ENCODE results near the gene MEX3D.

DNA sequence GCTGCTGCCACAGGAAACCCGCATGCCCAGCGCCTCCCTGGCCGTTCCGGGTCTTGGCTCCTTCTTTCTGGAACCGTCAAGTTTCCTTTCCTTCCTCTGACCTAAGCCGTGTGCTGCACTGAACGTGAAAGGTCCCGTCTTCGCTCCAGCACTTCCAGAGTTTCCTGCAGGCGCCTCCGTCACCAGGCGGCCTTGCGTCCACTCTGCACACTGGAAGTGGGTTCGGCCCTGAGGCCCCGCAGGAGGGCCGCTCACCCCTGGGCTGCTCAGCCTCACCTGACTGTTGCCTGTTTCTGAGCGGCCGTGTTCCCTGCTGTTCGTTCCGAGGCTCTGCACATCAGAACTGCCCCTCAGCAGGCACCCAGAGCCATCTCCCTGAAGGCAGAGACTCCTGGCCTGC is 12.3 kb upstream of the MEX3D start:
- TF ChIP-seq, protein P1, sequence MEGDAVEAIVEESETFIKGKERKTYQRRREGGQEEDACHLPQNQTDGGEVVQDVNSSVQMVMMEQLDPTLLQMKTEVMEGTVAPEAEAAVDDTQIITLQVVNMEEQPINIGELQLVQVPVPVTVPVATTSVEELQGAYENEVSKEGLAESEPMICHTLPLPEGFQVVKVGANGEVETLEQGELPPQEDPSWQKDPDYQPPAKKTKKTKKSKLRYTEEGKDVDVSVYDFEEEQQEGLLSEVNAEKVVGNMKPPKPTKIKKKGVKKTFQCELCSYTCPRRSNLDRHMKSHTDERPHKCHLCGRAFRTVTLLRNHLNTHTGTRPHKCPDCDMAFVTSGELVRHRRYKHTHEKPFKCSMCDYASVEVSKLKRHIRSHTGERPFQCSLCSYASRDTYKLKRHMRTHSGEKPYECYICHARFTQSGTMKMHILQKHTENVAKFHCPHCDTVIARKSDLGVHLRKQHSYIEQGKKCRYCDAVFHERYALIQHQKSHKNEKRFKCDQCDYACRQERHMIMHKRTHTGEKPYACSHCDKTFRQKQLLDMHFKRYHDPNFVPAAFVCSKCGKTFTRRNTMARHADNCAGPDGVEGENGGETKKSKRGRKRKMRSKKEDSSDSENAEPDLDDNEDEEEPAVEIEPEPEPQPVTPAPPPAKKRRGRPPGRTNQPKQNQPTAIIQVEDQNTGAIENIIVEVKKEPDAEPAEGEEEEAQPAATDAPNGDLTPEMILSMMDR (IDR thresholded peaks at IDR 0.05) = no peak
- no peak for TF ChIP-seq POLR2A (IDR thresholded peaks at IDR 0.05)

Measured in right lobe of liver (tissue), 4 donors.